ENCODE data around the gene CHST10. TPM values are rescaled to one million over a fixed set of nuclear protein-coding genes. Genes with fewer than 3 reads are reported as not detected.

The CHST10 gene
- total and polyA plus RNA-seq, 8 donors: 2.4 to 67.1 (median 3.5) TPM; not detected in 2

DNA sequence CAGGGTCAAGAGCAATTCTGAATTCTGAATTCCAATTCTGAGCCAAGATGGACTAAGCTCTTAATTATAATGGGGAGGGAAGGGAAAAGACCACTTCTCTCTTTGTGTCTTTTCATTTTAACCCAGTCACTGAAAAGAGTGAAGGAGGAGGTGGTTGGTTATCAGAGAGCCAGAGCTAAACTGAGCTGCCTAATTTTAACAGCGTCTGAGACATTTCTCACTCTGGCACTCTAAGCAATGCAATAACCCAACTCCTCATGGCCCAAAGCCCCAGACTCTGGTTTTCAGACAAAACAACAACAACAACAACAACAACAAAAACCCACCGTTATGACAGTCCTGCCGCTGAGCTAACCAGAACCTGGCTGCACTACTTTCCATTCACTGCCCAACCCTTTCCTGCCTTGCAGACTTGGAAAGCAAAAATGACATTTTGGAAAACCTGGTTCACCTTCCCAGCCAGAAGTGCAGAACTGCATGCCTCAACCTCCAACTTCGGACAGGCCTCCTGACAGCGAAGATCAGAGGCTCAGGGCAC, 1.0 kb downstream of the CHST10 start:
- H3K4me1 ChIP-seq: peaks cover 0 to 34% (median 20%) of the 10 kb centered on the region in 4 donors
- H3K27ac ChIP-seq: peak overlapping the region in 2 of 5 donors; percentile 86 to 88
- TF ChIP-seq, protein P1, sequence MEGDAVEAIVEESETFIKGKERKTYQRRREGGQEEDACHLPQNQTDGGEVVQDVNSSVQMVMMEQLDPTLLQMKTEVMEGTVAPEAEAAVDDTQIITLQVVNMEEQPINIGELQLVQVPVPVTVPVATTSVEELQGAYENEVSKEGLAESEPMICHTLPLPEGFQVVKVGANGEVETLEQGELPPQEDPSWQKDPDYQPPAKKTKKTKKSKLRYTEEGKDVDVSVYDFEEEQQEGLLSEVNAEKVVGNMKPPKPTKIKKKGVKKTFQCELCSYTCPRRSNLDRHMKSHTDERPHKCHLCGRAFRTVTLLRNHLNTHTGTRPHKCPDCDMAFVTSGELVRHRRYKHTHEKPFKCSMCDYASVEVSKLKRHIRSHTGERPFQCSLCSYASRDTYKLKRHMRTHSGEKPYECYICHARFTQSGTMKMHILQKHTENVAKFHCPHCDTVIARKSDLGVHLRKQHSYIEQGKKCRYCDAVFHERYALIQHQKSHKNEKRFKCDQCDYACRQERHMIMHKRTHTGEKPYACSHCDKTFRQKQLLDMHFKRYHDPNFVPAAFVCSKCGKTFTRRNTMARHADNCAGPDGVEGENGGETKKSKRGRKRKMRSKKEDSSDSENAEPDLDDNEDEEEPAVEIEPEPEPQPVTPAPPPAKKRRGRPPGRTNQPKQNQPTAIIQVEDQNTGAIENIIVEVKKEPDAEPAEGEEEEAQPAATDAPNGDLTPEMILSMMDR (IDR thresholded peaks at IDR 0.05): no peak
- TF ChIP-seq POLR2AphosphoS5 (IDR thresholded peaks at IDR 0.05) (no peak), POLR2A (IDR thresholded peaks at IDR 0.05) (no peak), EP300 (IDR thresholded peaks at IDR 0.05) (no peak)

GRCh38 chr2:100413571-100413970, 3.9 kb downstream of the CHST10 start:
- Histone ChIP-seq H3K4me3 (no peak overlapping the region), H3K9me3 (no peaks in the 10 kb centered on the region), H3K27ac (no peak overlapping the region), H3K4me1 (peaks cover 0 to 34% (median 20%) of the 10 kb centered on the region in 4 donors), H3K36me3 (peaks cover 0 to 11% (median 6%) of the 10 kb centered on the region in 4 donors), H3K27me3 (no peaks in the 10 kb centered on the region)
- WGBS, 5 donors: 90 to 98% (median 95%) methylated on average over 4 of the region's 4 CpGs
- no peak for DNase-seq
- intact Hi-C loops (cut with DNase I; ENCODE audit: low total_unique reads): no loop called here
- TF ChIP-seq POLR2AphosphoS5 (IDR thresholded peaks at IDR 0.05) (no peak), EP300 (IDR thresholded peaks at IDR 0.05) (no peak), POLR2A (IDR thresholded peaks at IDR 0.05) (no peak)
- TF ChIP-seq, protein P1 (IDR thresholded peaks at IDR 0.05): no peak

More for the DNA sequence above, 1.0 kb downstream of the CHST10 start:
- intact Hi-C loops (cut with DNase I; ENCODE audit: low total_unique reads): no loop called here
- H3K4me3 ChIP-seq: peak overlapping the region; percentile 63 to 83 (median 76)
- 1 to 7% (median 3%) methylated on average over 5 of the region's 5 CpGs for WGBS, 5 donors
- DNase-seq: no peak
- no peaks in the 10 kb centered on the region for H3K27me3 ChIP-seq
- H3K9me3 ChIP-seq: no peaks in the 10 kb centered on the region
- peaks cover 0 to 11% (median 6%) of the 10 kb centered on the region in 4 donors for H3K36me3 ChIP-seq

DNA sequence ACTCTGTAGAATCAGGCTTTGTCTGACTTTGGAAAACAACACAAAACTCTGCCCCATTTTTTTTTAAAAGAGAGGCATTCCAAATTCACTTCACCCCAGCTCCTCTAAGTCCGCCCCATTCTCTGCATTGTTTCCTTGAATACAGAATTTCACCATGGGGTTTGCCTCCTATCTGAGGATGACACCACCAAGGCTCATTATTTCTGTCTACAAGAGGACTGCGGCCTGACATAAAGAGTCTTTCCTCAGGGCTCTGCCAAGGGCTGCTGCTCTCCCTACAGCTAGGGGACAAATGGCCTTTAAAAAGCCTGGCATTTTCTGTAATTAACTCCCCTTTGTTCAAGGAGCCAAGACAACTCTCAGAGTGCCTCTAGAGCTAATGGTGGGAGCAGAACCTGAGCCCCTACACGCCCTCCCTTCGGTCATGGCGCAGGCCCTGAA, 4.6 kb downstream of the CHST10 start:
- peaks cover 0 to 29% (median 19%) of the 10 kb centered on the region in 4 donors for H3K4me1 ChIP-seq
- H3K27ac ChIP-seq: no peak overlapping the region
- TF ChIP-seq POLR2A (IDR thresholded peaks at IDR 0.05) (no peak), EP300 (IDR thresholded peaks at IDR 0.05) (no peak), POLR2AphosphoS5 (IDR thresholded peaks at IDR 0.05) (no peak)
- TF ChIP-seq, protein P1 (IDR thresholded peaks at IDR 0.05): no peak
- intact Hi-C loops (cut with DNase I; ENCODE audit: low total_unique reads): no loop called here
- H3K27me3 ChIP-seq: no peaks in the 10 kb centered on the region
- no peaks in the 10 kb centered on the region for H3K9me3 ChIP-seq
- 91 to 98% (median 97%) methylated on average over 5 of the region's 5 CpGs for WGBS, 5 donors
- H3K4me3 ChIP-seq: no peak overlapping the region
- DNase-seq: no peak
- peaks cover 0 to 11% (median 6%) of the 10 kb centered on the region in 4 donors for H3K36me3 ChIP-seq

DNA sequence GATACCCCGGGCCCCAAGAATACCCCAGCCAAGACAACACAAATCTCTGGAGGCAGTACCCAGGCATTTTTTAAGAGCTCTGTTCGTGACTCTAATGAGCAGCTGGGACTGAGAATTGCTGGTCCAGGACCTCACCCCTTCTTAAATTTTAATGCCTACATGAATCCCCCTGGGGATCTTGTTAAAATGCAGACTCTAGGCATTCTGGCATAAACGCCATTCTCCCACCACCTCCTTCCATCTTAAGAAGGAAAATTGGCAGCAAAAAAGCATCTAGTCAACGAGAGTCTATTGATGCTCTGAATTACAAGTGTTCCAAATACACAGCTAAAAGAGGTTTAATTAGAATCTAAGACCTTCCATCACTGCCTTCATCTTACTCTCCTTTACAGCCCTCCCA, 5.0 kb downstream of the CHST10 start:
- 85 to 92% (median 91%) methylated on average over 4 of the region's 4 CpGs for WGBS, 5 donors

More for the DNA sequence above, 5.0 kb downstream of the CHST10 start:
- TF ChIP-seq POLR2AphosphoS5 (IDR thresholded peaks at IDR 0.05): no peak
- TF ChIP-seq, protein P1 (IDR thresholded peaks at IDR 0.05): no peak
- TF ChIP-seq EP300 (IDR thresholded peaks at IDR 0.05): no peak
- TF ChIP-seq POLR2A (IDR thresholded peaks at IDR 0.05): no peak
- no peak for DNase-seq
- H3K27me3 ChIP-seq: no peaks in the 10 kb centered on the region
- H3K4me1 ChIP-seq: peaks cover 0 to 26% (median 18%) of the 10 kb centered on the region in 4 donors
- no peaks in the 10 kb centered on the region for H3K9me3 ChIP-seq
- no peak overlapping the region for H3K27ac ChIP-seq
- no peak overlapping the region for H3K4me3 ChIP-seq
- intact Hi-C loops (cut with DNase I; ENCODE audit: low total_unique reads): no loop called here
- H3K36me3 ChIP-seq: peaks cover 0 to 13% (median 7%) of the 10 kb centered on the region in 4 donors

Data from stomach (tissue), 9 donors.